Activated CD4-positive, CD25-positive, alpha-beta regulatory T cell (primary cell): ENCODE measurements around the gene GPRC5A.
"Not testable (repeated sequence)": the region's sequence is repeated elsewhere in the genome, so short reads cannot be mapped to it uniquely, and the experiment has no call there.

Experiments used
- DNase-seq, 4 experiments: peaks; one replicate each; lab custom pipeline; 2025; lab: John Stamatoyannopoulos, UW

Gene GPRC5A

GRCh38 chr12:12891080-12891880 lies at the start of gene GPRC5A:
Gene GPRC5A, plus strand, starts transcription at chr12:12891562. Its CDS starts 16,688 bp downstream, at chr12:12908250.
- DNase-seq: peak in 2 of 4 experiments; percentile 6 to 11

- DNase-seq: no peak
Measured at GRCh38 chr12:12845794-12846243, 45.5 kb upstream of the GPRC5A start.

DNA sequence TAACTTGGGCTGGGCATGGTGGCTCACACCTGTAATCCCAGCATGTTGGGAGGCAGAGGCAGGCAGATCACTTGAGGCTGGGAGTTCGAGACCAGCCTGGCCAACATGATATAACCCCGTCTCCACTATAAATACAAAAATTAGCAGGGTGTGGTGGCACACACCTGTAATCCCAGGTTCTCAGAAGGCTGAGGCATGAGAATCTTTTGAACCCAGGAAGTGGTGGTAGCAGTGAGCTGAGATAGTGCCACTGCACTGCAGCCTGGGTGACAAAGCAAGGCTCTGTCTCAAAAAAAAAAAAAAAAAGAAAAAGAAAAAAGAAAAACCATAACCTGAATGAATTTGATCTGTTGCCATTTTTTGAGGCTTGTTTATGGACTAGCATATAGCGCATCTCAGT lies 44.6 kb upstream of the GPRC5A start:
- DNase-seq: peak in 1 of 4 experiments; percentile 9

- DNase-seq: no peak
Measured at GRCh38 chr12:12853435-12853834, 37.9 kb upstream of the GPRC5A start.

DNA sequence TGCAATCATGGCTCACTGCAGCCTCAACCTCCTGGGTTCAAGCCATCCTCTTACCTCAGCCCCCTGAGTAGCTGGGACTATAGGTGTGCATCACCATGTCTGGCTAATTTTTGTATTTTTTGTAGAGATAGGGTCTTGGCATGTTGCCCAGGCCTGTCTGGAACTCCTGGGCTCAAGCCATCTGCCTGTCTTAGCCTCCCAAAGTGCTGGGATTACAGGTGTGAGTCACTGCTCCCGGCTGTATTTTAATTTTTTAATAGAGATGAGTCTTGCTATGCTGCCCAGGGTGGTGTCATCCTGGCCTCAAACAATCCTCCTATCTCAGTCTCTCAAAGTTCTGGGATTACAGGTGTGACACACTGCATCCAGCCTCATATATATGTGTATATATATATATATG lies 31.7 kb upstream of the GPRC5A start:
- DNase-seq: no peak

DNA sequence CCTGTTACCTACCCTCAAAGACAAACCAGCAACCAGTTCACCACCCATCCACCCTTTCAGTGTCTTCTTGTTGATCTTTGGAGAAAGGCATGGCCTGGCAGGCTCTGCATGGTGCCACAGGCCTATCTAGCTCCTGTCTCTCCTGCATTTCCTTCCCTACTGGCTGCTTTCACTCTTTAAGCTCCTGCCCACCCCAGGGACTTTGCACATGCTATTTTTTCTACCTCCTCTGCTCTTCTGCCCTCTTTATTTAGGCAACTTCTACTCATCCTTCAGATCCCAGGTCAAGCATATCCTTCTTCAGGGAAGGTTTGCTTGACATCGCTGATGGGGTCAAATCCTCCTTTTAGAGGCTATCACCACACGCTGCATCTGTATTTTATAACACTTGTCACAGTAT lies 27.1 kb upstream of the GPRC5A start:
- no peak for DNase-seq

DNA sequence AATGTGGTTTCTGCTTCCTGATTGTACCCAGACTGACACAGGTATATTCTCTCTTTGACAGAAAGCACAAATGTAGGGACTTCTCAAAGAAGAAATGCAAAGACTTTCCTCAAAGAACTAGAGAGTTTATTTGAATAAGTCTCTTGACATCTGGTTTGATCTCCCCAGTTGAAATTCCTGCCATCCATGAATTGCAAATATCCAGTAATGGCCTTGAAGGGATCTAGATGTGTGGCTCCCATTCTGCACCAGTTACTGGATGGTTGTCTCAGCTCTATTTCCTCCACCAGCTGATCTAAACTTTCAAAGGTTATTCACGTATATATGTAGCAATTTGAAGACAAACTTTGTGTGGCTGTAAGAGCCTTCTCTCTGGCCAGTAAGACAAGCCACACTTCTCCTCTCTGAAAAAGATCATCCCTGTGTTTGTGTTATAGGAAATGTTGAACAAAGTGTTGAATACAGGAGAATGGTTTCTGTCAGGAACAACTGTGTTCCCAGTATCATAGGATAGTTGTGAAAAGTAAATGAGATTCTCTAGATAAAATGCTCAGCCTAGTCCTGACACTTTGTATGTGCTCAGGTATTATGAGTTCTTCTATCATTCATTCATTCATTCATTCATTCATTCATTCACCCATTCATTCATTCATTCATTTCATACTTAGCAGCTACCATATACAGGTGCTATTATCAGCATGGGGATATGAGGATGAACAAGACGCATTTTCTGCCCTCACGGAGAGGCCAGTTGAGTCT lies 22.7 kb upstream of the GPRC5A start:
- no peak for DNase-seq

- no peak for DNase-seq
Measured at GRCh38 chr12:12870465-12870864, 20.9 kb upstream of the GPRC5A start.

DNA sequence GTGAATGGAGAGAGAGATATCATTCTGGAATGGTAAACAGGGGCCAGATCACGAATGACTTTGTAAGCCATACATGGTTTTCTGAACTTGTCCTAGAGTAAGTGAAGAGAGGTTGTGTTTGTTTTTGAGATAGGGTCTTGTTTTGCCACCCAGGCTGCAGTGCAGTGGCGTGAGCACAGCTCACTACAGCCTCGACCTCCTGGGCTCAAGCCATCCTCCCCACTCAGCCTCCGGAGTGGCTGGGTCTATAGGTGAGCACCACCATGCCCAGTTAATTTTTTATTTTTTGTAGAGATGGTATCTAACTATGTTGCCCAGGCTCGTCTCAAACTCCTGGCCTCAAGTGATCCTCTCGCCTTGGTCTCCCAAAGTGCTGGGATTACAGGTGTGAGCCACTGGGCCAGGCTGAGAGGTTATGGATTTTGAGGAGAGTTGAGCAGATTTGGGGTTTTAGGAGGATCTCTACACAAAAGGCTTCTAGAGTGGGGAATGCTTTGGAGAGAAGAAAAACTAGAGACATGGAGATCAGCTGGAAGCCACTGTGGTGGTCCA lies 19.7 kb upstream of the GPRC5A start:
- DNase-seq: no peak

- DNase-seq: no peak
Measured at GRCh38 chr12:12872139-12872933, 19.0 kb upstream of the GPRC5A start.

DNA sequence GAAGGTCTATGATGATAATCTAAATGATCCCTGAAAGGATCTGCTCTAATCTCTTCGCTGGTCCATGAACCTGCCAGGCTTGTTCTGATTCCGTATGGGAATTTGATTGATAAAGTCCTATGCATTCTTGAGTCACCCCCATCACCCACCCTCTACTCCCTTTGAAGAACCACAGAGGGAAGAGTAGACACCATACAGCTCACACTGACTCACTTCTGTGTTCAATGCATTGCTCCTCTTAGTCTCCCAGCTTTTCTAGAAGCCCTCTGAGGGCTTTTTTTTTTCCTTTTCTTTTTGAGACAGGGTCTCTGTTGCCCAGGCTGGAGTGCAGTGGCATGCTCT lies 18.5 kb upstream of the GPRC5A start:
- no peak for DNase-seq

GRCh38 chr12:12874029-12874428 lies 17.3 kb upstream of the GPRC5A start:
- DNase-seq: no peak

DNA sequence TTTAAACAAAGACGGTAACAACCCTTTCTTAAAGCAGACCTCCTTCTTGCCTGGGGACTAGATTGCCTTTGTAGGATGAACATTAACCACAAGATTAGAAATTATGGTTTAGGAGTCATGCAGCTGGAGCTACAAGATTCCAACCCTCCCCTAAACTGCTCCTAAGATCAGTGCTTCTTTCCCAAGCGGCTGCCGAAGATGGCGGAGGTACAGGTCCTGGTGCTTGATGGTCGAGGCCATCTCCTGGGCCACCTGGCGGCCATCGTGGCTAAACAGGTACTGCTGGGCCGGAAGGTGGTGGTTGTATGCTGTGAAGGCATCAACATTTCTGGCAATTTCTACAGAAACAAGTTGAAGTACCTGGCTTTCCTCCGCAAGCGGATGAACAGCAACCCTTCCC lies 16.1 kb upstream of the GPRC5A start:
- DNase-seq: not testable (repeated sequence)

DNA sequence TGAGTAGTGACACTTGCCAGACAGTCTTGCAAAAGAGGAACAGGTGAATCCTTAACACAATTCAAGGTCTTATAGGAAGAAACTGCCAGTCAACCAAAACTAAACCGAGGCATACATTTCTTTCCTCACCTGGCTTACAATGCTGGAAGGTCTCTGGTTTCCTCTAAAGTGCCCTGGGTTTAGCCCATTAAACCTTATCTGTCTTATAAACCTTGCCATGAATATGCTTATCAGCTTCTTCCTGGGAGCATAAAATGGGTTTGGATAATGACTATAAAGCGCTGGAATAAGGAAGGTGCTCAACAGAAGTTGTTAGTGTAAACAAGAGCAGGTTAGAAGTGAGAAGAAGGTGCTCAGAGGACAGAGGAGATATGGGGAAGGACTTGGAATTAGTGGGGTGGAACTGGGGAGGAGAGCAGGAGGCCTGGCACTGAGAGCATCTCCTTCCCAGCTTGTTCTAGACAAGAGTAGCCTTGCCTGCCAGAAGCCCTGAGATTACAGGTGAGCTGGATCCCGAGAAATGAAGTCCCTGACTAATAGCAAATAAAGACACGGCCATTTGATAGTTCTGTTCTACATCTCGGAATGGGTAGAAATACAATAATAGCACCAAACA lies 14.1 kb upstream of the GPRC5A start:
- DNase-seq: no peak

- no peak for DNase-seq
Measured at GRCh38 chr12:12877781-12878455, 13.4 kb upstream of the GPRC5A start.

GRCh38 chr12:12880537-12880936 lies 10.8 kb upstream of the GPRC5A start:
- no peak for DNase-seq

DNA sequence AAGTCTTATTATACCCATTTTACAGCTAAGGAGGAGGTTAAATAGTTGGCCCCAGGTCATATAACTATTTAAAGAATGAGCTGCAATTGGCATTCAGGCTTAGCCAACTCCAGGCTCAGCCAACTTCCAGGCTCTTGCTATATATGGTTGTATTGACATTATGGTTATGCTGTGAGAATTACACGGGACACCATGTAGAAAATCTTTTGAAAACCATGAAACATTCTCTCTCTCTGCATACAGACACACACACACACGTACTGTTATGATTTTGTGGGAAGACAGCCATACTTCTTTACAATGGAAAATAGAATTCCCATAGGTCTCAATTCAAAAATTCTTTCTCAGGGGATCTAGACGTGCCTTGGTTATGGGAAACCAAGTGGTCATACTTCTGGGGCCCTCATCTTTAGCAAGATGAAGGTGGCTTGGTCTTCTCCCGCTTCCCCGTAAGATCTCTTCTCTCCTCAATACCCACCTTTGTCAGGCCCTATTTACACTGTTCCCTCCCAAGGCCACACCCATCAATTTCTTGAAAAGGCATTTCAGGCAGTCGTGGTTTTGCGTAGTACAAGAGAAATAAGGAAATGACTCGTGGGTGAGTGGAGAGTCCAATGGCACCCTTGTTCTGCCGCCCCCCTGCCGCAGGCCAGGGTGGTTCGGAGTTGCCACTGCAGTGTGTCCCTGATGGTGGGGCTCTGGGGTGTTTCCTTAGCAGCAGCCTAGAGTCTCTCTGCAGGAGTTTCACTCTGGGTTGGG lies 10.0 kb upstream of the GPRC5A start:
- DNase-seq: no peak

DNA sequence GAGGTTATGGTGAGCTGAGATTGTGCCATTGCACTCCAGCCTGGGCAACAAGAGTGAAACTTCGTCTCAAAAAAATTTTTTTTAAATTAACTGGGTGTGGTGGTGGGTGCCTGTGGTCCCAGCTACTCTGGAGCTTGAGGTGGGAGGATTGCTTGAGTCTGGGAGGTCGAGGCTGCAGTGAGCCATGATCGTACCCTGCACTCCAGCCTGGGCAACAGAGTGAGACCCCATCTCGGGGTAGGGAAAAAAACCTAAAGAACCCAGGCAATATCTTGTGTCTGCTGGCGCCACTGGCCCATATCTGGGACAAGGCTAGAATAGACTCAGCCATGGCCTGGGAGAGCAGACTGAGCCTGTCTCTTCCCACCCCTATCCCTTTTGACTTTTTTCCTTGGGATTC lies 9.1 kb upstream of the GPRC5A start:
- DNase-seq: no peak

- no peak for DNase-seq
Measured at GRCh38 chr12:12883369-12884001, 7.9 kb upstream of the GPRC5A start.
